ENCODE data around the gene ZMYND19. TPM values are rescaled to one million over a fixed set of nuclear protein-coding genes. Genes with fewer than 3 reads are reported as not detected.

Gene ZMYND19
- total RNA-seq, 1 experiment from 2014 or later = 79.2 TPM

DNA sequence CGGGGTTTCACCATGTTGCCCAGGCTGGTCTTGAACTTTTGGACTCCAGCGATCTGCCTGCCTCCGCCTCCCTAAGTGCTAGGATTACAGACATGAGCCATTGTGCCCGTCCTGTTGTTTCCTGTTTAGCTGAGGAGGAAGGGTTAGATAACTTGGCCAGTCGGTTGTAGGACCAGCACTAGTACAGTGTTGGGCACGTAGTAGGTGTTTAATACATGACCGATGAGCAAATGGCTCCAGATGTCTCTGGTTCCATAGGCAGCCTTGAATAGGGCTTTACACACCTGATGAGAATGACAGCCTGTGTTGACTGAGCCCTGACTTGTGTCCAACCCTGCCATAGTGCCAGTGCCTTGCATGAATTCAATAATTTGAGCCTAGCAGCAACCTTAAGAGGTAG lies 30.3 kb upstream of the ZMYND19 start:
- H3K27me3 Mint-ChIP-seq (ENCODE audit: low read depth) = no peaks in the 10 kb centered on the region
- H3K9me3 Mint-ChIP-seq = no peaks in the 10 kb centered on the region
- peak overlapping the region; percentile 64 to 84 for H3K4me3 Mint-ChIP-seq
- Histone ChIP-seq H3K23ac (ENCODE audit: insufficient read length, low read depth, low read length) (no peak overlapping the region), H3T11ph (ENCODE audit: low read length) (no peak overlapping the region), H4K20me1 (ENCODE audit: control insufficient read depth, insufficient read depth, insufficient read length) (no peaks in the 10 kb centered on the region), H2BK12ac (ENCODE audit: insufficient read length, low read depth, low read length) (no peak overlapping the region), H3K56ac (ENCODE audit: insufficient read length, low read depth, low read length) (no peak overlapping the region), H3K79me2 (ENCODE audit: insufficient read depth, low read length) (peaks cover 48% of the 10 kb centered on the region; the same call in 1 of the 2 replicates), H3K79me1 (ENCODE audit: insufficient read depth, low read depth, low read length, poor library complexity, severe bottlenecking) (no peaks in the 10 kb centered on the region), H2BK5ac (ENCODE audit: insufficient read length, low read length) (no peak overlapping the region), H3K23me2 (ENCODE audit: insufficient read length, low read depth, low read length, poor library complexity, severe bottlenecking) (peaks cover 5% of the 10 kb centered on the region), H3K9ac (ENCODE audit: extremely low read depth, insufficient read length, low read length) (peak overlapping the region; percentile 18), H3K18ac (ENCODE audit: insufficient read length, low read depth, low read length) (no peak overlapping the region), H3K14ac (ENCODE audit: insufficient read depth, low read length) (no peak overlapping the region), H3K9me3 (ENCODE audit: control insufficient read depth, low read depth, low read length) (no peaks in the 10 kb centered on the region), H3K27ac (ENCODE audit: insufficient read length, low read depth, low read length) (no peak overlapping the region), H2AK5ac (ENCODE audit: insufficient read length, low read length) (no peak overlapping the region), H2BK20ac (ENCODE audit: low read depth, low read length, poor library complexity, severe bottlenecking) (no peak overlapping the region), H3K4ac (ENCODE audit: low read depth, low read length) (no peak overlapping the region), H3K4me1 (ENCODE audit: insufficient read depth, low read length) (peaks cover 4% of the 10 kb centered on the region; the same call in 1 of the 2 replicates), H2BK15ac (ENCODE audit: low read depth, low read length) (no peak overlapping the region), H4K5ac (ENCODE audit: insufficient read length, low read depth, low read length) (no peak overlapping the region), H3K4me2 (ENCODE audit: insufficient read depth, insufficient read length, low read length) (peak overlapping the region; percentile 92), H3K27me3 (ENCODE audit: insufficient read depth, low read length) (no peaks in the 10 kb centered on the region), H4K91ac (ENCODE audit: insufficient read length, low read depth, low read length) (no peak overlapping the region), H2AFZ (ENCODE audit: low read length) (no peak overlapping the region), H2BK120ac (ENCODE audit: low read depth, low read length, poor library complexity, severe bottlenecking) (no peak overlapping the region), H4K8ac (replicated peaks; ENCODE audit: insufficient read length, low read depth, low read length) (no peak overlapping the region)
- WGBS (ENCODE audit: extremely low coverage, insufficient read length, low lambda C conversion rate) = no CpG with 5 or more reads among the region's 7 CpGs
- peaks cover 31 to 38% of the 10 kb centered on the region in 2 experiments for H3K4me1 Mint-ChIP-seq
- peak overlapping the region in 2 of 3 experiments; percentile 71 to 92; a peak in 3 of 7 replicates for H3K27ac Mint-ChIP-seq
- DNase-seq = no peak
- peaks cover 21 to 29% (median 25%) of the 10 kb centered on the region in 3 experiments; a peak in 6 of 7 replicates for H3K36me3 Mint-ChIP-seq (ENCODE audit: insufficient read depth in 1 of 3, low read depth in 3 of 3)
- no peak for TF ChIP-seq CTCF (conservative IDR thresholded peaks at IDR 0.05)

Measured in H9 (cell line).